HepG2 (cell line): ENCODE measurements around the gene FAM118B. TPM values are rescaled to one million over a fixed set of nuclear protein-coding genes. Genes with fewer than 3 reads are reported as not detected.

Source experiments
- CCAR2 ChIP-seq: fragments of 200-400 bp; formaldehyde crosslinking; optimal IDR thresholded peaks from 2 replicates; pipeline ENCODE3; 2018; ENCODE audit warnings: low read depth, mild to moderate bottlenecking, low read length, moderate library complexity
- EEA1 ChIP-seq: sonication (generic); formaldehyde crosslinking; IDR thresholded peaks from 2 replicates; pipeline ENCODE4 v1.5.1; 2020; ENCODE audit warnings: mild to moderate bottlenecking, missing genetic modification reagents, borderline replicate concordance
- HMGA1 ChIP-seq: sonication (generic); formaldehyde crosslinking; conservative IDR thresholded peaks from 2 replicates; pipeline ENCODE4 v1.4.0; 2020; ENCODE audit warnings: missing genetic modification reagents
- KDM2A ChIP-seq: sonication (generic); formaldehyde crosslinking; IDR thresholded peaks from 2 replicates; pipeline ENCODE4 v1.4.0; 2020; ENCODE audit warnings: low read depth, missing genetic modification reagents, borderline replicate concordance
- MTA1 ChIP-seq: sonication (generic); formaldehyde crosslinking; IDR thresholded peaks from 2 replicates; pipeline ENCODE4 v1.4.0; 2020; ENCODE audit warnings: missing genetic modification reagents, mild to moderate bottlenecking, borderline replicate concordance
- MTA3 ChIP-seq: sonication (generic); formaldehyde crosslinking; IDR thresholded peaks from 2 replicates; pipeline ENCODE4 v1.4.0; 2020; ENCODE audit warnings: missing genetic modification reagents
- REL ChIP-seq: sonication (generic); formaldehyde crosslinking; conservative IDR thresholded peaks from 2 replicates; pipeline ENCODE4 v1.8.0; 2022; ENCODE audit warnings: mild to moderate bottlenecking, missing genetic modification reagents, moderate library complexity
- SOX6 ChIP-seq, 2 experiments: fragments of 450-650 bp in 1 of 2; sonication (generic) in 1 of 2; formaldehyde crosslinking in 1 of 2; IDR thresholded peaks; 2 replicates each; pipeline versions ENCODE4 v1.4.0 to v1.6.1; 2017 to 2020; ENCODE audit warnings: antibody characterized with exemption in 1 of 2, mild to moderate bottlenecking in 1 of 2, missing genetic modification reagents in 1 of 2
- SP140L ChIP-seq: sonication (generic); formaldehyde crosslinking; IDR thresholded peaks from 2 replicates; pipeline ENCODE4 v1.4.0; 2020; ENCODE audit warnings: missing genetic modification reagents, borderline replicate concordance
- TARDBP ChIP-seq: sonication (generic); formaldehyde crosslinking; IDR thresholded peaks from 2 replicates; pipeline ENCODE4 v1.8.0; 2022; ENCODE audit warnings: mild to moderate bottlenecking, missing genetic modification reagents
- TCF7 ChIP-seq: sonication (generic); IDR thresholded peaks from 2 replicates; pipeline ENCODE4 v1.6.1; 2016; ENCODE audit warnings: antibody characterized with exemption, low read depth
- ZBTB3 ChIP-seq: sonication (generic); formaldehyde crosslinking; IDR thresholded peaks from 2 replicates; pipeline ENCODE4 v1.4.0; 2020; ENCODE audit warnings: low read depth, mild to moderate bottlenecking, moderate library complexity, missing genetic modification reagents, borderline replicate concordance
- ZNF546 ChIP-seq: sonication (generic); formaldehyde crosslinking; conservative IDR thresholded peaks from 2 replicates; pipeline ENCODE4 v1.8.1; 2023; ENCODE audit warnings: mild to moderate bottlenecking, missing genetic modification reagents
- ZNF883 ChIP-seq: sonication (generic); formaldehyde crosslinking; IDR thresholded peaks from 2 replicates; pipeline ENCODE4 v1.5.1; 2020; ENCODE audit warnings: mild to moderate bottlenecking, missing genetic modification reagents; ENCODE audit errors: not compliant biosample characterization
- polyA plus RNA-seq, 8 experiments: library from polyadenylated mRNA; depleted of rRNA in 3 of 8; stranded (reverse) in 7 of 8; unstranded in 1 of 8; fragments of >200 nt; fragmentation: Illumina TruSeq in 4 of 8; extraction: Trizol in 4 of 8; gene quantifications; 2 replicates each; pipeline versions ENCODE4 v1.2.1 to v1.2.3, GENCODE V29; 2011 to 2016; ENCODE audit warnings: low read depth in 4 of 8, missing spikeins in 1 of 8, mixed read lengths in 1 of 8; ENCODE audit not compliant: insufficient read depth in 1 of 8
- total RNA-seq, 5 experiments: library from RNA; depleted of rRNA; stranded (reverse); fragments of >200 nt; fragmentation: Illumina TruSeq; extraction: Trizol; gene quantifications; 2 replicates each; pipeline ENCODE4 v1.2.3, GENCODE V29; 2016; ENCODE audit warnings: low read depth in 1 of 5
- TF ChIP-seq, protein P1 (sequence below): IDR thresholded peaks from 2 replicates; pipeline ENCODE4 v1.6.1; 2012; ENCODE audit warnings: inconsistent platforms
- TF ChIP-seq, protein P2 (sequence below): sonication (generic); formaldehyde crosslinking; IDR thresholded peaks from 2 replicates; pipeline ENCODE4 v1.5.1; 2020; ENCODE audit warnings: mild to moderate bottlenecking, missing genetic modification reagents, borderline replicate concordance
- TF ChIP-seq, protein P3 (sequence below): sonication (generic); formaldehyde crosslinking; conservative IDR thresholded peaks from 2 replicates; pipeline ENCODE4 v1.5.0; 2020; ENCODE audit warnings: missing genetic modification reagents
- TF ChIP-seq, protein P4 (sequence below): IDR thresholded peaks from 2 replicates; pipeline ENCODE4 v1.6.1; 2016; ENCODE audit warnings: mild to moderate bottlenecking, missing biosample characterization, missing genetic modification reagents
- TF ChIP-seq, protein P5 (sequence below): sonication (generic); formaldehyde crosslinking; conservative IDR thresholded peaks from 2 replicates; pipeline ENCODE4 v1.8.0; 2022; ENCODE audit warnings: mild to moderate bottlenecking, moderate library complexity, missing genetic modification reagents

Gene FAM118B
- total and polyA plus RNA-seq, 2 of the 13 experiments (the other 11 are each of a cell fraction or from before 2014, with no cell fraction given): 10.2 to 25.7 TPM

DNA sequence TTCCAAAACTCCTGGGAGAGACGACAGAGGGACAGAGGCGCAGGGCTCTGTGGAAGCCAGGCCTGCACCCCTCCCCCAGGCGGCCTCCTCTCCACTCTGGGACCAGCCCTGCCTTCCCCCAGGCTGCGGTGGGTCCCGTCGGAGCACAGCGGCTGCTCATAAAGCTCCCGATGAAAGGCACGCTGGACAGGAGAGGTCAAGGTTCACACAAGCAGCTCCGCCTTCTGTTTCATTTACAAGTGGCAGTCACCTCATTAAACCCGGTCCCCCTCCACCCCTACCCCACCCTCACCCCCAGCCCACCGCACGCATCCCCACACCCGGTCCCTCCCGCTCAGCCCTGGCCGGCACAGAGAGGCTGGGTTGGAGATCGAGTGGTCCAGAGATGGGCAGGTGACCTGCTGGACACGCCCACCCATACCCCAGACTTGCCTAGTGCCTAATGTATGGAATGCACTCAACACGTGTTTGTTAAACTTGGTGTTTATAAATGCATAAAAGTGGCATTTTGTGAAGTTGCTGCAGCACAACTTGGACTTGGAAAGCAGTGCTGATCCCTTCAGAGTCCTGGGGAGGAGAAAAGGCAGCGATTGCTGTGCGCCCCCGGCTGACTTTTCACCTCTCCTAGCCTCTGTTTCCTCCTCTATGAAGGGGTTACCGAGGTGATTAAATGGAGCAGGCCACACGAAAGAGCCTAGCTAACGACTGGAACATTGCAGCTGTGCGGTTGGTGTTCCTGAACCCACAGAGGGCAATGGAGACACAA is 26.1 kb upstream of the FAM118B start (continued):
- TF ChIP-seq ZBTB3 (CRISPR knock-in tag): no peak
- peak; percentile 26; the same call in 1 of the 2 replicates for TF ChIP-seq TCF7
- TF ChIP-seq, protein P1, sequence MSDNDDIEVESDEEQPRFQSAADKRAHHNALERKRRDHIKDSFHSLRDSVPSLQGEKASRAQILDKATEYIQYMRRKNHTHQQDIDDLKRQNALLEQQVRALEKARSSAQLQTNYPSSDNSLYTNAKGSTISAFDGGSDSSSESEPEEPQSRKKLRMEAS: no peak; the same call in none of the 2 replicates
- TF ChIP-seq MTA3: no peak
- no peak for TF ChIP-seq EEA1 (CRISPR knock-in tag)
- TF ChIP-seq KDM2A (CRISPR knock-in tag): no peak; the same call in 1 of the 2 replicates
- TF ChIP-seq, protein P2, sequence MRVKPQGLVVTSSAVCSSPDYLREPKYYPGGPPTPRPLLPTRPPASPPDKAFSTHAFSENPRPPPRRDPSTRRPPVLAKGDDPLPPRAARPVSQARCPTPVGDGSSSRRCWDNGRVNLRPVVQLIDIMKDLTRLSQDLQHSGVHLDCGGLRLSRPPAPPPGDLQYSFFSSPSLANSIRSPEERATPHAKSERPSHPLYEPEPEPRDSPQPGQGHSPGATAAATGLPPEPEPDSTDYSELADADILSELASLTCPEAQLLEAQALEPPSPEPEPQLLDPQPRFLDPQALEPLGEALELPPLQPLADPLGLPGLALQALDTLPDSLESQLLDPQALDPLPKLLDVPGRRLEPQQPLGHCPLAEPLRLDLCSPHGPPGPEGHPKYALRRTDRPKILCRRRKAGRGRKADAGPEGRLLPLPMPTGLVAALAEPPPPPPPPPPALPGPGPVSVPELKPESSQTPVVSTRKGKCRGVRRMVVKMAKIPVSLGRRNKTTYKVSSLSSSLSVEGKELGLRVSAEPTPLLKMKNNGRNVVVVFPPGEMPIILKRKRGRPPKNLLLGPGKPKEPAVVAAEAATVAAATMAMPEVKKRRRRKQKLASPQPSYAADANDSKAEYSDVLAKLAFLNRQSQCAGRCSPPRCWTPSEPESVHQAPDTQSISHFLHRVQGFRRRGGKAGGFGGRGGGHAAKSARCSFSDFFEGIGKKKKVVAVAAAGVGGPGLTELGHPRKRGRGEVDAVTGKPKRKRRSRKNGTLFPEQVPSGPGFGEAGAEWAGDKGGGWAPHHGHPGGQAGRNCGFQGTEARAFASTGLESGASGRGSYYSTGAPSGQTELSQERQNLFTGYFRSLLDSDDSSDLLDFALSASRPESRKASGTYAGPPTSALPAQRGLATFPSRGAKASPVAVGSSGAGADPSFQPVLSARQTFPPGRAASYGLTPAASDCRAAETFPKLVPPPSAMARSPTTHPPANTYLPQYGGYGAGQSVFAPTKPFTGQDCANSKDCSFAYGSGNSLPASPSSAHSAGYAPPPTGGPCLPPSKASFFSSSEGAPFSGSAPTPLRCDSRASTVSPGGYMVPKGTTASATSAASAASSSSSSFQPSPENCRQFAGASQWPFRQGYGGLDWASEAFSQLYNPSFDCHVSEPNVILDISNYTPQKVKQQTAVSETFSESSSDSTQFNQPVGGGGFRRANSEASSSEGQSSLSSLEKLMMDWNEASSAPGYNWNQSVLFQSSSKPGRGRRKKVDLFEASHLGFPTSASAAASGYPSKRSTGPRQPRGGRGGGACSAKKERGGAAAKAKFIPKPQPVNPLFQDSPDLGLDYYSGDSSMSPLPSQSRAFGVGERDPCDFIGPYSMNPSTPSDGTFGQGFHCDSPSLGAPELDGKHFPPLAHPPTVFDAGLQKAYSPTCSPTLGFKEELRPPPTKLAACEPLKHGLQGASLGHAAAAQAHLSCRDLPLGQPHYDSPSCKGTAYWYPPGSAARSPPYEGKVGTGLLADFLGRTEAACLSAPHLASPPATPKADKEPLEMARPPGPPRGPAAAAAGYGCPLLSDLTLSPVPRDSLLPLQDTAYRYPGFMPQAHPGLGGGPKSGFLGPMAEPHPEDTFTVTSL (CRISPR knock-in tag): no peak
- no peak for TF ChIP-seq SP140L (CRISPR knock-in tag)
- TF ChIP-seq ZNF546 (CRISPR knock-in tag): 0 out of 2 replicates have a peak, but pooled peaks have one; percentile 50
- no peak for TF ChIP-seq SOX6 (IDR thresholded peaks at IDR 0.05)
- no peak for TF ChIP-seq SOX6 (CRISPR knock-in tag; IDR thresholded peaks at IDR 0.05)
- TF ChIP-seq, protein P3, sequence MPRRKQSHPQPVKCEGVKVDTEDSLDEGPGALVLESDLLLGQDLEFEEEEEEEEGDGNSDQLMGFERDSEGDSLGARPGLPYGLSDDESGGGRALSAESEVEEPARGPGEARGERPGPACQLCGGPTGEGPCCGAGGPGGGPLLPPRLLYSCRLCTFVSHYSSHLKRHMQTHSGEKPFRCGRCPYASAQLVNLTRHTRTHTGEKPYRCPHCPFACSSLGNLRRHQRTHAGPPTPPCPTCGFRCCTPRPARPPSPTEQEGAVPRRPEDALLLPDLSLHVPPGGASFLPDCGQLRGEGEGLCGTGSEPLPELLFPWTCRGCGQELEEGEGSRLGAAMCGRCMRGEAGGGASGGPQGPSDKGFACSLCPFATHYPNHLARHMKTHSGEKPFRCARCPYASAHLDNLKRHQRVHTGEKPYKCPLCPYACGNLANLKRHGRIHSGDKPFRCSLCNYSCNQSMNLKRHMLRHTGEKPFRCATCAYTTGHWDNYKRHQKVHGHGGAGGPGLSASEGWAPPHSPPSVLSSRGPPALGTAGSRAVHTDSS (CRISPR knock-in tag): no peak
- TF ChIP-seq REL (CRISPR knock-in tag): no peak
- no peak for TF ChIP-seq MTA1 (CRISPR knock-in tag)
- no peak for TF ChIP-seq TARDBP (CRISPR knock-in tag)
- TF ChIP-seq CCAR2: no peak
- TF ChIP-seq, protein P4, sequence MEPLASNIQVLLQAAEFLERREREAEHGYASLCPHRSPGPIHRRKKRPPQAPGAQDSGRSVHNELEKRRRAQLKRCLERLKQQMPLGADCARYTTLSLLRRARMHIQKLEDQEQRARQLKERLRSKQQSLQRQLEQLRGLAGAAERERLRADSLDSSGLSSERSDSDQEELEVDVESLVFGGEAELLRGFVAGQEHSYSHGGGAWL (CRISPR knock-in tag): no peak
- TF ChIP-seq, protein P5, sequence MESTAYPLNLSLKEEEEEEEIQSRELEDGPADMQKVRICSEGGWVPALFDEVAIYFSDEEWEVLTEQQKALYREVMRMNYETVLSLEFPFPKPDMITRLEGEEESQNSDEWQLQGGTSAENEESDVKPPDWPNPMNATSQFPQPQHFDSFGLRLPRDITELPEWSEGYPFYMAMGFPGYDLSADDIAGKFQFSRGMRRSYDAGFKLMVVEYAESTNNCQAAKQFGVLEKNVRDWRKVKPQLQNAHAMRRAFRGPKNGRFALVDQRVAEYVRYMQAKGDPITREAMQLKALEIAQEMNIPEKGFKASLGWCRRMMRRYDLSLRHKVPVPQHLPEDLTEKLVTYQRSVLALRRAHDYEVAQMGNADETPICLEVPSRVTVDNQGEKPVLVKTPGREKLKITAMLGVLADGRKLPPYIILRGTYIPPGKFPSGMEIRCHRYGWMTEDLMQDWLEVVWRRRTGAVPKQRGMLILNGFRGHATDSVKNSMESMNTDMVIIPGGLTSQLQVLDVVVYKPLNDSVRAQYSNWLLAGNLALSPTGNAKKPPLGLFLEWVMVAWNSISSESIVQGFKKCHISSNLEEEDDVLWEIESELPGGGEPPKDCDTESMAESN (CRISPR knock-in tag): no peak
- TF ChIP-seq ZNF883 (CRISPR knock-in tag): no peak
- TF ChIP-seq HMGA1 (CRISPR knock-in tag): no peak
